Activated CD4-positive, alpha-beta T cell treated with anti-CD3 and anti-CD28 coated beads for 1 hour (primary cell): Measurements from ENCODE around the gene MCOLN3.
A peak's percentile ranks its signal among the peaks of the same experiment; 100 is the strongest.

Experiments used
- DNase-seq: peaks from one replicate; pipeline ENCODE4 v3.0.0-alpha.2; 2020

The MCOLN3 gene, protein sequence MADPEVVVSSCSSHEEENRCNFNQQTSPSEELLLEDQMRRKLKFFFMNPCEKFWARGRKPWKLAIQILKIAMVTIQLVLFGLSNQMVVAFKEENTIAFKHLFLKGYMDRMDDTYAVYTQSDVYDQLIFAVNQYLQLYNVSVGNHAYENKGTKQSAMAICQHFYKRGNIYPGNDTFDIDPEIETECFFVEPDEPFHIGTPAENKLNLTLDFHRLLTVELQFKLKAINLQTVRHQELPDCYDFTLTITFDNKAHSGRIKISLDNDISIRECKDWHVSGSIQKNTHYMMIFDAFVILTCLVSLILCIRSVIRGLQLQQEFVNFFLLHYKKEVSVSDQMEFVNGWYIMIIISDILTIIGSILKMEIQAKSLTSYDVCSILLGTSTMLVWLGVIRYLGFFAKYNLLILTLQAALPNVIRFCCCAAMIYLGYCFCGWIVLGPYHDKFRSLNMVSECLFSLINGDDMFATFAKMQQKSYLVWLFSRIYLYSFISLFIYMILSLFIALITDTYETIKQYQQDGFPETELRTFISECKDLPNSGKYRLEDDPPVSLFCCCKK

DNA sequence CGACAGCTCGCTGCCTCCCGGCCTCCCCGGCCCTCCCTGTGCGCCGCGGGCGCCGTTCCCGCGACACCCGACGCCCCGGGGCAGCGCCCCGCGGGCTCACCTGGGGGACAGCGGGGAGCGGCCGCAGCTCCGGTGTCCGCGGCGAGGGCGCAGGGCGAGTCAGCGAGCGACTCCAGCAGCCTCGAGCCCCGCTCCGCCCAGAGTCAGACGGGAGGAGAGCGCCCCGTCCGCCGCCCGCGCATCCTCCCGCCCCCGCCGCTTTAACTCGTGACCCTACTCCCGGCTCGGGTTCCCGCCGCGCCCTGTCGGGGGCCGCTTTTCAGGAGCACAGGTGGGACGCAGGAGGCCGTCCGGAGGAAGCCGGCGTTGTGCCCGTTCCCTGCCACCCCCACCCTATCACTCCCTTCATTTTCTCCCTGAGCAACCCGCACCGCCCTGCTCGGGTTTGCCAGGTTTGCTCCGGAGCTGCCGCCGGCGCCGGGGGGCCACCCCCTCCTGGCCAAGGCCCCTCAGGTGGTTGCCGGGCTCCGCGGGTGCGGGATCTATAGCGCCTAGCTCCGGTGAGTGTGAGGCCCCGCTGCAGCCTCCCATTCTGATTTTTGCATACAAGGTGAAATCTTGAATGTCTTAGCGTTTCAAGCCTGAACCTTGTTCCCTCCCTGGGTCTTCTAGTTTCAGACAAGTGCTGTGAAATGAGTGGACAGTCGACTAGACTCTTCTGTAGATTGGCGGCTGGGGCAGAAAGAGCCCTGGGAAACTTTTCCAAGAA, at the start of gene MCOLN3:
Gene MCOLN3 (minus strand): TSS at position 205 of the 769 bp plus-strand sequence. CDS start 3,140 bp downstream, outside the sequence.
- peak; percentile 20 for DNase-seq

DNA sequence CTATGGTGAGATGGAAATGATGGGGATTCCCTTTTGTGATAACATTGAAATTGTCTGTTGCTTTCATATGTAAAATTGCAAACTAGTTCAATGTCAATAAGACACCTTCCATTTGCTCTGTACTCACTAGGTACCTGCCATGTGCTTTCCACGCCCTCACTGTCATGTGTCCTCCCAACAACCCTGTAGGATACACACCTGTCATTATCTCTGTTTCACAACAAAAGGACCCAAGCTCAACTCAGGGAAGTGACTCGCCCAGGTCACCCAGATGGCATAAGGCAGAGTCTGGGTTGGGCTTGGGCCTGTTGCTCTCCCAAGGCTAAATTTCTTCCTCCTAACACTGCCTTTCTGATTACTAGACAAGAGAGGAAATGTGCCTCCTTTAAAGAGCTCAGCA, 45.3 kb upstream of the MCOLN3 start:
- DNase-seq: no peak

DNA sequence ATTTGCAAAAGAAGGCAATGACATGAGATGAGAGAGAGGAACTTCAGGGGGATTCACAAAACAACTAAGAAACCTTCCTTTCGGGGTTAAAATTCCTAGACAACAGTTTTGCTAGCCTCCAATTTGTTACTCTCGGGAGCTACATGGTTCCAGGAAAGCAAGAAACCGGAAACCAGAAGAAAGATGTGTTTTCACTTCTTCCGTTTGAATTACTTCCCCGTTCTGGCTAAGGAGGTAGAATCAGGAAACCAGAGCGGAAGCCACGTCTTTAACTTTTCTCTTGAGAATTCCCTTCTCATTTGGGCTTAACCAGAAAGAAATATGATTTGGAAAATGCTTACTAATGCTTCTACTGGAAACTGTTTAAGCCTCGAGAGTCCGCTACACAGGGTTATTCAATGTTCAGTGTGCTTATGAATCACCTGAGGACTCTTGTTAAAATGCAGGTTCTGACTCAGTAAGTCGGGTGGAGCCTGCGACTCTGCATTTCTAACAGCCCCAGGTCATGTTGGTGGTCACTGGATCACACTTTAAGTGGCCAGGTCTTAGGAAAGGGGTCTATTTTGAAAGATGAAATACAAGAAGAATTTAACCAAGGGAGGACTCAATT, 43.5 kb upstream of the MCOLN3 start:
- DNase-seq: no peak

DNA sequence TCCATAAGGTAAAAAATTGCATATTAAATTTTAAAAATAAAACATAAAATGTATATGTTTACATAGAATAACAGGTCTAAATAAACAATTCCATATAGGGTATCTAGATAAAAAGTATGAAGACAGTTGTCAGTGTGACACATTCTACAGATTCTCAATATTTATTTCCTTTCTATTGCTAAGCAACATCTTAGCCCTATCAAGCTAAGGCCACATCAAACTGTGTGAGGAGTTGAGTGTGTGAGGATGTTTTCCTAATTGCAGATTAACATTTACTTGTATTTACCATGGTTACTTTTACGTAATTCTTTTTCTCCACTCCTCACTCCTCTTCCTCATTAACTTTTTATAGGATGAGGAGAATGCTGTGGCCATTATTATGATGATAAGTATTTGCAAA, 41.9 kb upstream of the MCOLN3 start:
- DNase-seq: no peak

DNA sequence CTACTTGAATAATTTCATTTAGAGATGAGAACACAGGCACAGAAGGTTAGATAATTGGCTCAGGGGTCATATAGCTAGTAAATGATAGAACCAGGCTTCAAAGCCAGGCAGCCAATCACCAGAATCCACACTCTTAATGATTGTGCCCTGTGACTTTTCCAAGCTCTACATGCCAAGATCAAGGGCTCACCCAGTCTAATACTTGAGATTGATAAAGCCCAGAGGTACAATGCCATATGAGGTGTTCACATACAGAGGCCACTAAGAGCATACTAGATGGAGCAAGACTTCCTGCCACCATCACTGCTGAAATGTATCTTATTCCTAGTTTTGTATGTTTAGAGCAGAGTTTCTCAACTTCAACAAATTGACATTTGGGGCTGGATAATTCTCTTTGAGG, 40.9 kb upstream of the MCOLN3 start:
- DNase-seq: no peak

DNA sequence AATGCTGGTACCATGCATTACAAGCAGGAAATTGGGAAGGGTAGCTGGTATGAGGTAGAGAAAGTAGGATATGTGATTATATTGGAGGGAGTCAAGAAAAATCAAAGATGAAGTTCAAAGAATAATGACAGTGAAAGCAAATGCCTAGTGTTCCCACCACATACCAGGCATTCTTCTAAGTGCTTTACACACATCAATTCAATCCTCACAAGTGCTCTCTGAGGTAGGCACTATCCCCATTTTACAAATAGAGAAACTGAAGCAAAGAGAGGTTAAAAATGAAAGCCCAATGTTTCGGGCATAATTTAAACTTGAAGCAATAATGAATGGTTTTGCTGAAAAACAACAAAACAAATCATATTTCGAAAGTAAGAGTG, 40.1 kb upstream of the MCOLN3 start:
- DNase-seq: no peak

DNA sequence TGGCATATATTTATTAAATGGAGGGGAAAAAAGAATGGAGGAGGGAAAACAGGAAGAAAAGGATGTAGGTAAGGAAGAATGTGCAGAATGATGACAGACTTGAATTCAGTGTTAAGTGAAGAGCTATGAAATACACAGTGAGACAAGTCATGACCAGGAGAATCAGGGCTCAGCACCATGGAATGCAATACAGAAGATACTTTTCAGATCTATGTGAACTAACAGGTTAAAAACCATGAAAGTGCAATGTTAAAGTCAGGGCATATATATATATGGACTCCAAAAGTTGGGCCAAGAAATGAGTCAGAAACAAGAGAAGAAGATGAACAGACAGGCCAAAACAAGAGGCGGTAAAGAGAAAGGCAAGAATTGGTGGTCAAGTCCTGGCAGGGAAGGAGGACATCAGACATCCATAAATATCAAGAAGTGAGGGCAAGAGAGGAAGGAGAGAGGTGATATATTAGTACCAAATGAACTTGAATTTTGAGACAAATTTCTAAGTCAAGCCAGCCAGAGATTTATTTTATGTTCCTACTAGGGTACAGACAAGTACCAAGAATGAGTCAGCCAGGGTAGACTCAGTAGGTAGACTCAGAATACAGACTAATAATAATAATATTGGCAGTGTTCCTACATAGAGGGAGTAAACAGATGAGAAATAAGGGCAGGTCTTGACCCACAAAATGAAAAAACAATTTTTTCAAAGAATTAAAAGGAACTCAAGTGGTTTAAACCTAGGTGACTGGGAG, 39.5 kb upstream of the MCOLN3 start:
- no peak for DNase-seq

DNA sequence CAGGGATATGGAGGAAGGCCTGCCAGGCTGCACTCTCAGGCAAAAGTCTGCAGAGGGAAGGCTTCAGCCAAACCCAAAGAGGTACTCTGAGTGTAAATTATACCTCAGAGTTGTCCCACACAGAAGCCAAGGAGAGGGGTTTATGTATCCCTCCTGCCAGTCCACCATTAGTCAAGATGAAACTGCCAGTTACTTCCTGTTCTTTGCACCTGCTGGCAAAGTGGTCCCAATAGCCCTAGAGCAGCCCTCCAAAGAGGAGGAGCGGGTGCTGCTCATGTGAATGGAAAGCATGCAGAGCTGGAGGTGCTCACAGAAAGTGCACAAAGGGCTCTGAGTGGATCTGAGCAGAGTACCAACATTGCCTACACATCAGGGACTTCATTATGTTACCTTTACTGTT, 37.1 kb upstream of the MCOLN3 start:
- no peak for DNase-seq

DNA sequence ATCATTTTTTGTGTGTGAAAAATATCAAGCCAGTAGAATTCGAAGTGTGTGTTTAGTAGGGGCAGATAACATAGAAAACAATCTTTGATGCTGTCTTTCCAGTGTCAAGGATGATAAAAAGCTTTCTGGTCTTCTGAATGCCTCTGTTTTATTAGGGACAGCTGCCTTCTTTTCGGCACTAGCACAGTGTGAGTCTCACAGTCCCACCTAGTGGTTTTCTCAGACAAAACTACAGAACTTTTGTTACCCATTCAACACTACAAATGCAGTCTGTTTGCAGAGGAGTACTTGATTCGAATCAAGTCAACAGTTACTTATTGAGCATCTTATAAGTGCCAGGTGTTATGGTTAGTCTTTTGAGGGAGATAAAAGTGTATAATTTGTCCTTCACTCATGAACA, 30.6 kb upstream of the MCOLN3 start:
- no peak for DNase-seq

DNA sequence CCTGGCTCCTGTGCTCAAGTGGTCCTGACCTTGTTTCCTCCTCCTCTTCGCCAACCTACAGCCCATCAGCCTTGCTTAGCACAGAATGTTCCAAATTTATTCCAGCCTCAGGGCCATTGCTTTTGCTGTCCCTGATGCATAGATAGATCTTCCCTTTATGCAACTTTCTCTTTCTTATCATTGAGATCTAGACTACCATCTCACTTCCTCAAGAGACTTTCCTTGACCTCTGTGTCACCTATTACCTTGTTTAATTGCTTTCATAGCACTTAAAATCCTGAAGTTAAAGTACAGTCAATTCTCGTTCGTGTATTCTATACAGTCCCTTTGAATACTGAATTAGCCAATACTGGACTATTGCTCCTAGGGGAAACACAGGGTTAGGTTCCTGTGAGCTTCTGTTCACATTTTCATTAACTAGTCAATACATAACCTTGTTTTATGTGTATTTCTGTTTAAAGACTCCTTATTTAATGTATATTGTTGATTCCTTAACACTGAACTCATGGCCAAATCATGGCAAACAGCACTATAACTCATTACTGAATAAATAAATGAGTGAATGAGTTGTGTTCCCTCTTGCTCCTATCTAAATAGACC, 26.2 kb upstream of the MCOLN3 start:
- DNase-seq: no peak

DNA sequence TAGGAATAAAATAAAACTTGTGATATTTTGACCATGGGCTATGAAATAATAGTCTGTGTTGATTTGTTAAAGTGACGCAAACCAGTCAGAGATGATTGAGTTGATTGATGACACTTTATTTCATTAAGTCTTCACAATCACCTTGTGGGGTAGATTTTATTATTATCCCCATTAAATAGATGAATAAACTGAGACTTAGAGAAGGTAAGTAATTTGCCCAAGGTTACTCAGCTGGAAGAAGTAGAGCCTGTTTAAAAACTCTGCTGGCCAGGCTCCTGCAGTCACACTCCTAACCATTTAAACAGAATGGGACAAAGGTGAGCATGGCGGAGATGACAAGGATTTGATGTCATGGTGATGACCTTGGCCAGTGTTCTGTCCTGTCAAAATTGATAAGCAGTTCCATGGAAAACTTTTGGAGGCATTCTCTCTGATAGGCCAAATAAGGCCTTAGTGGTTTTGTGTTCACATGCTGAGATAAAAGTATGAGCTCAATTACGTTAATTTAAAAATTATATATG, 22.7 kb upstream of the MCOLN3 start:
- no peak for DNase-seq

DNA sequence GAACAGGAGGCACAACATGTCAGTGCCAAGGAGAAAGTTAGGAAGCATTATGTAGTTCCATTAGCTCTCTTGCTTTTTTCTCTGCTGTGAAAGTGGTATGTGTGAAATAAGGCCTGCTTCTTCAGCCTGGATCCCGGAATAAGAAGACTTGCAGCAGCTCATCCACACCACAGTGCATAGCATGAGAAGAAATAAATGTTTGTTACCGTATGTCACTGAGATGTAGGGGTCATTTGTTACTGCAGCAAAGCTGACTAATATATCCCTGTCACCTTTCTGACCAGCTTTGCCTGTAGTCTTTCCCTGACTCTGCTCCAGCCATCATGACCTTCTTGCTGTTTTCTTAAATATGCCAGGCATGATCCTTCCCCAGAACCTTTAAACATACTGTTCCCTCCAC, 20.5 kb upstream of the MCOLN3 start:
- DNase-seq: no peak

DNA sequence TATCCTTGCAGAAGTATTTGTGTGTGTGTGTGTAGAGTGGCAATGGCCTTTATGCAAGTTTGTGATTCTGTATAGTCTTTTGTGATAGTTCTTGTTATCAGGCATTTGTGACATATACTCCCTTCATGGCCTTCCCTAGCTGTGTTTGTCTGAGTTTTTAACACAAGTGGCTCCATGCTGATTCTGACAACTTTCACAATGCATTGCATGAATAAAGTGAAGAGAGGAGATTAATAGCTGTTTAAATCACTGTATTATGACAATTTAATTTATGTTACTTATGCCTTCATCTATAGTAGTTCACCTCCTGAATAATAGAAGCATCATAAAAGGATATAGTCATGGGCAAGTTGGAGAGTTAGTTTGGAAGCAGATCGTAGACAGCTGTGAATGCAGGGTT, 17.2 kb upstream of the MCOLN3 start:
- DNase-seq: no peak

DNA sequence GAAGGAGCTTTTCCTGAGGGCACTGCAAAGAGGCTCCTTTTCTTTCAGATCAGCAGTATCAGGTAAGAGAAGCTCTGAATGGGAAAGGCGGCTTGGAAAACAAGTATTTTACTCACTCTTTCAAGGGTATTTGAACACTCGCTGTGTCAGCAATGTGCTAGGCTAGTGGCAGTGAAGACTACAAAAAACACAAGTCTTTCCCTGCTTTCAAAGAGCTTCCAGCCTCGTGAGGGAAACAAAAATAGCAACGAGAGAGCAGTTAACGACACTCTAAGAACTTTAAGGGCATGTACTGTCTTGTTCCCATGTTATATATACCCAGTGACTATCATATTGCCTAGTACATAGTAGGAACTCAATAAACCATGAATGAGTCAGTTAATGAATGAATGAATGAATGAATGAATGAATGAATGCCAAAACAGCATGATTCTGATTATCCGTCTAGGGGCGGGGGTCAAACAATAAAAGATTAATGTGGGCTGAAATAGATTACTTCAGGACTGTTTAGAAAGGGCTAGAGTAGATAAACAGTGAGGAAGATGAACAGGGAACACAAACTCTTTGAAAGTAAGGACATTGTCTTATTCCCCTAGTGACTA, 14.2 kb upstream of the MCOLN3 start:
- no peak for DNase-seq

DNA sequence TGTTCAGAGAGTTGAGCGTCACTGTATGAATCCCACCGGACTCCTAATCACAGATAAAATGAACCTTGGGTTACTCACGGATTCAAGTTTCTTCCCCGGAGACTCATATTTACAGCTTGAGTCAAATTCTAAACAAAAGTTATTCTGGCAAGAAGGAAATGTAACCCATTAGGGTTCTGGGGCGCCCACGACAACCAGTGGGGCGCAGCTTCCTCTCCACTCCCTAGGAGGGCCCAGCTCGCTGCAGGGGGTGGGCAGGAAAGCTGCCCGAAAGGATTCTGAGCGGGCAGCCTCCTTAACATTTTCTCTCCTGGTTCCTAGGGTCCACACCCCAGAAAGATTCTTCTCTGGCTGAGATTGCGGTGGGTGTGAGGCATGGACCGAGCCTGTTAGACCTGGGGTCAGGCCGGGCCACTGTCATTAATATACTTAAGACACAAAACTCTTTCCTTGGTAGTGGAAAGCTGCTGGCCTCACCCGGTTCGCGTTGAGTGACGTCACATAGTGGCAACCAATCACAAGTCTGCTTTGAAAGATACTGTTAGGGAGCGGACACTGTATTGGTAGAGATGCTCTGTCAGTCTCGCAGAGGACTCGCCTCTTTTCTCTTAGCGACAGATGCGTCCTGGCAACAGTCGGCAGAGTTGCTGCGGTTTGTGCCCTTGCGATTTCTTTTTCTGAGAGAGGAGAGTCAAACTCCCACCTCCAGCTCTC, 13.6 kb upstream of the MCOLN3 start:
- DNase-seq: peak; percentile 73

DNA sequence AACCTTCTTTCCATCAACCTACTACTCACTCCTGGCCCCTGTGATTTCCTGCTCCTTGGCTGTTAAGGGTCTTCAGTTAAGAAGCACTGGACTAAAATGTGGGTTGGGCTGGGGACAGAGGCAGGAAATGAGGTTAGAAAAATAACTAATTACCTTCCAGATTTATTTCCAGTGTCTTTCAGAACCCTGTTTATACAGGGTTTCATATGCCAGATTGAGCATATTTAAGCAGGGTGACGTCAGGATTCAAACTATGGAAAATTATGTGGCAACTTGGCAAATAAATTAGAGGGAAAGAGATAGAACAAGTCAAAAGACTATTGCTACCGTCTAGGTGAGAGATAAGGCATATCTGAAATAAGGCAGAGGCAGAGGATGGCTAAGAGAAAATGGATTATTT, 11.7 kb upstream of the MCOLN3 start:
- no peak for DNase-seq

DNA sequence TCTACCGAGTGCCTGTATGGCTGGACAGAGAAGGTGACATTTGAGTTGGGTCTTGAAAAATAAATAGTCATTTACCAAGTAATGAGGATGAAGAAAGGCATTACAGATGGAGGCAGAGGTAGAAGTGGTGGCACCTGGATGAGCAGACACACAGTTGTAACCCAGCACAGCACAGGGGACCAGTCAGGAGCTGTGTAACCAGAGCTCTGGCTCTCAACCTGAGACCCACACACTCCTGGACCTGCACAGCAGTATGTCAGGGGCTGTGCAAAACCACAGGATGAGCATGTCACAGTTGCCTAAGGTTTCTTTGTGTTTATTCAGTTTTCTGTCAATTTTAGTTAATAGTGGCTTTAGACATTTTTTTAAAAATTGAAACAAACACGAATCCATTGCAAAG, 11.3 kb upstream of the MCOLN3 start:
- DNase-seq: no peak

DNA sequence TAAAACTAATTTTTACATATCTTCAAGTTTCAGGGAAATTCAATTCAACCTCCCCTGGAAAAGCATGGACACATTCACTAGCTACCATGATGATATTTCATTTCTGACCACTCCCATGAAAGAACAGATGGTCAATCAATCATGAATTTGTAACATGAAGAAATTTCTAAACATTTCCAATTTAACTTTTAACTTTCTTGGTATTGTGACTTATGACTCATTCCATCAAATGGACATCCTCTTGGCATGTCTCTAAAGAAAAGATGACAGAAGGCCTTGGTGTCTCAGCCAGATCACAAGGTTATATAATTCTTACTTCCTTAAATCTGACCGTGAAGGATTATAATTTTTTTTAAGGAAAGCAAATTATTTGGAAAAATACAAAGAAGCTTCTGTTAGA, 10.5 kb upstream of the MCOLN3 start:
- no peak for DNase-seq

DNA sequence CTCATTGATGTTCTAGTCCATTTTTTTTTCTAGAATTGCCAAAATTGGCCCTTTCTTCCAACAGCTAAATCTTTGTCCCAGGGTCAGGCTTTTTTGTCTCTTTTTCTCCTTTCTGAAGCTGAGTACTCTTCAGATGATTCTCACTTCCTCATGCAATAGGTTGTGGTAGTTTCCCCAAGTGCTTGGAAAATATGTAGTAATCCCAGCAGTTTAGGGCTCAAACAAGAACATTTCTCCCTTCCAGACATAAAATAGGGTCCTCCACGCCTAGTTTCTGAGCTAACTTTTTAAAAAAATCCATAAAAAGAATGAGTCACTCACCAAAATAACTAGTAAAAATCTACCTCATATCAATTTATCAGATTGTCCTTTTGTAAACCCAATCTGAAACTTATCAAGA, 10.0 kb upstream of the MCOLN3 start:
- DNase-seq: no peak

DNA sequence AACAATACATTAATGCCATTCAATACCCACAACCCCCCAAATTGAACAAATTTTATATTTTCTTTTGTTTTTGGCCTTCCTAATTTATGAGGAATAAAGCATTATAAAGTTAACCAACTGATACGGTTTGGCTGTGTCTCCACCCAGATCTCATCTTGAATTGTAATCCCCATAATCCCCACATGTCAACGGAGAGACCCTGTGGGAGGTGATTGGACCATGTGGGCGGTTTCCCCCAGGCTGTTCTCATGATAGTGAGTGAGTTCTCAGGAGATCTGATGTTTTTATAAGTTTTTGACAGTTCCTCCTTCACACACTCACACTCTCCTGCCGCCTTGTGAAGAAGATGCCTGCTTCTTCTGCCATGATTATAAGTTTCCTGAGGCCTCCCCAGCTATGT, 6.4 kb upstream of the MCOLN3 start:
- no peak for DNase-seq

DNA sequence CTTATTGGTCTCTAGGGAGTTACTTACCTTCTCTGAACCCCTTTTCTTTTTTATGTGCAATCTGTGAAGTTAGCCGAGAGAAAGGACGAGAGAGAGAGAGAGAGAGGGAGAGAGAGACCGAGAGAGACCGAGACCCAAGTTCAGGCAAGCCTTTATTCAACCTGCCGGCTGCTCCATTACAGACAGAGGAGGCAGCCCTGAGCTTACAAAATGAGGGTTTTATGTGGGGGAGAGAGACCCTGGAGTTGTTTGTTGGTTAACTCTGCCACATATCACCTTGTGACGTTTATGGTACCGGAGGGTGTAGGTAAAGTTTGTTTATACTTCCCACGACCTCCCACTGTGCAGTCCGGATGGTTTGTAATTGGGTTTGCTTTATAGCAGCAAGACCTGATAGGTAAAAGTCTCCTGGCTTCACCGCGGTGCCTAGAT, 1.5 kb upstream of the MCOLN3 start:
- DNase-seq: no peak
